ENCODE measurements around the gene TSEN54.

The TSEN54 gene

GRCh38 chr17:75573540-75573957 lies 57.2 kb downstream of the TSEN54 start:
- H3K4me1 ChIP-seq (ENCODE audit: control insufficient read depth in 1 of 2, insufficient read depth in 2 of 2, low read length in 2 of 2): no peaks in the 10 kb centered on the region
- H3K9me3 ChIP-seq (ENCODE audit: control insufficient read depth in 1 of 2, low read length in 2 of 2): no peaks in the 10 kb centered on the region
- no peaks in the 10 kb centered on the region for H3K27me3 ChIP-seq (ENCODE audit: low read depth, low read length)
- H3K4me3 ChIP-seq (ENCODE audit: low read depth in 1 of 2, low read length in 2 of 2): no peak overlapping the region
- no peaks in the 10 kb centered on the region for H3K36me3 ChIP-seq (ENCODE audit: control insufficient read depth in 1 of 2, insufficient read depth in 2 of 2, low read length in 2 of 2)
- H3K27ac ChIP-seq (ENCODE audit: low read length): no peak overlapping the region

DNA sequence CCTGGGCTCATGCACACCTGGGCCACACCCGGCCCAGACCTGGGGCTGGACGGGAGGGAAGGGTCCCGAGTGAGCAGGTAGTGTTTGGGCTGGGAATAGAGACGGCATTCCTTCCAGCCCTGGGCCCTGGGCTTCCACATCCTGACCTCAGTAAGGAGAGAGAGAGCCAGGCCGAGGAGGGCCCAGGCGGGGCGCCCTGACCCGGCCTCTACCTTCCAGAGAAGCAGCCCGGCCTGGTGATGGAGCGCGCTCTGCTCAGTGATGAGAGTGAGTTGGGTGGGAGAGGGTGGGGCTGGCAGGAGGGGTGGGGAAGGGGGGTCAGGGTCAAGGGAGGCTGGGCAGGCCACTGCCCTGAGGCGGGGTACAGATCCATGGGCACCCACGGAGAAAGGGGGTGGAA lies 57.7 kb downstream of the TSEN54 start:
- Histone ChIP-seq H3K4me3 (ENCODE audit: low read depth in 1 of 2, low read length in 2 of 2) (no peak overlapping the region), H3K27me3 (ENCODE audit: low read depth, low read length) (no peaks in the 10 kb centered on the region), H3K9me3 (ENCODE audit: control insufficient read depth in 1 of 2, low read length in 2 of 2) (no peaks in the 10 kb centered on the region), H3K4me1 (ENCODE audit: control insufficient read depth in 1 of 2, insufficient read depth in 2 of 2, low read length in 2 of 2) (no peaks in the 10 kb centered on the region), H3K27ac (ENCODE audit: low read length) (no peak overlapping the region), H3K36me3 (ENCODE audit: control insufficient read depth in 1 of 2, insufficient read depth in 2 of 2, low read length in 2 of 2) (no peaks in the 10 kb centered on the region)
